Adipocyte (in vitro differentiated cells): ENCODE measurements around the gene NEDD4L.
"Not testable (repeated sequence)": the region's sequence is repeated elsewhere in the genome, so short reads cannot be mapped to it uniquely, and the experiment has no call there.

Source experiments
- DNase-seq: peaks from one replicate; pipeline ENCODE4 v3.0.0-alpha.2; 2015; ENCODE audit warnings: low read depth
- H3K27me3 ChIP-seq: replicated peaks from 2 replicates; pipeline ENCODE4 v1.7.0; 2013; ENCODE audit warnings: mild to moderate bottlenecking, low read length, moderate library complexity; ENCODE audit not compliant: control insufficient read depth, insufficient read depth
- H3K36me3 ChIP-seq: 2 replicates; pipeline ENCODE4 v1.7.0; 2013; ENCODE audit warnings: low read length, mild to moderate bottlenecking, moderate library complexity; ENCODE audit not compliant: control insufficient read depth, insufficient read depth, severe bottlenecking
- H3K4me1 ChIP-seq: 2 replicates; pipeline ENCODE4 v1.7.0; 2013; ENCODE audit warnings: mild to moderate bottlenecking, low read length, moderate library complexity; ENCODE audit not compliant: control insufficient read depth, insufficient read depth
- H3K4me3 ChIP-seq: 2 replicates; pipeline ENCODE4 v1.7.0; 2013; ENCODE audit warnings: mild to moderate bottlenecking, low read length, moderate library complexity
- H3K9ac ChIP-seq: 2 replicates; pipeline ENCODE4 v1.7.0; 2013; ENCODE audit warnings: mild to moderate bottlenecking, low read length, moderate library complexity
- H3K9me3 ChIP-seq: 2 replicates; pipeline ENCODE4 v1.7.0; 2013; ENCODE audit warnings: mild to moderate bottlenecking, low read length, moderate library complexity; ENCODE audit not compliant: control insufficient read depth

The NEDD4L gene

DNA sequence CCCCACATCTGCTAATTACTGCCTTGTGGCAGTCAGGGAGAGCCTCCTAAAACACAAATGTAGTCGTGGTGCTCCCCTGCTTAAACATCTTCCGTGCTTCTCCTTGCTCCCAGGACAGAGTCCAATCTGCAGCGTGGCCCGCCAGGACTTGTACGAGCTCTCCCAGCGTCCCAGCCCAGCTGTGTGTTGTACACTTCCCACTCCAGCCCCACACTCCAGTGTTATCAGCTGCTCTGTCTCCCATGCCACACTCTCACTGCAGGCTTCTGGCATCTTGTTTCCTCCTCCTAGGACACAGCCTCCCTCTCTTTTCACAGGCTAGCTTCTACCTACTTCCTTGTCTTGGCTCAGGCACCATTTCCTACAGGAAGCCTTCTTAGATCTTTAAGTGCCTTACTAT lies 385.4 kb downstream of the NEDD4L start:
- Histone ChIP-seq H3K4me3 (no peak overlapping the region), H3K36me3 (no peaks in the 10 kb centered on the region), H3K27me3 (no peaks in the 10 kb centered on the region), H3K4me1 (no peaks in the 10 kb centered on the region), H3K9me3 (no peaks in the 10 kb centered on the region), H3K9ac (no peak overlapping the region)
- DNase-seq: no peak

GRCh38 chr18:58431215-58431614 lies 387.2 kb downstream of the NEDD4L start:
- no peaks in the 10 kb centered on the region for H3K9me3 ChIP-seq
- no peaks in the 10 kb centered on the region for H3K4me1 ChIP-seq
- H3K4me3 ChIP-seq: no peak overlapping the region

DNA sequence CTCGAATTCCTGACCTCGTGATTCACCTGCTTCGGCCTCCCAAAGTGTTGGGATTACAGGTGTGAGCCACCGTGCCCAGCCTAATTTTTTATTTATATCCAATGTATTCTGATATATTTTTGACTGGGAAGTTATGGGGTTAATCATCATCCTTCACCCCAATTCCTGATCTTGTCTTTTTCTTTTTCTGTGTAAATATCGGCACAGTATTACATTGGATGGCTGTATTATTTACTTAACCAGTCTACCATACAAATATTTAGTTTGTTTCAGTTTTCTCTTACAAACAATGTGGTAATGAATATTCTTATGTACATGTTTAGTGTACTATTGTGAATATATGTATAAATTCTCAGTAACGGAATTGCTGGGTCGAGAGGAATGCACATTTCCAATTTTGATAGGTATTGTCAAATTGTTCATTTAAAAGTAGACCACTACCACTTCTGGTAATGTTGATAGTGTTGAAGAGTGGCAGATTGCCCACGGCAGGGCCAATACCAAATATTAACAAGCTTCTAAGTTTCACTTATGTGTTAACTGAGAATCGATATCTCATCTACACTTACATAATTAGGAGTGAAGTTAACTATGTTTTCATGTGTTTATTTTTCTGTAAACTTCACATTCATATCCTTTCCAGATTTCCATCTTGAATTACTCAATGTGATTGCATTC lies 388.2 kb downstream of the NEDD4L start:
- H3K9ac ChIP-seq: no peak overlapping the region
- no peaks in the 10 kb centered on the region for H3K36me3 ChIP-seq
- DNase-seq: no peak
- H3K9me3 ChIP-seq: no peaks in the 10 kb centered on the region
- no peaks in the 10 kb centered on the region for H3K27me3 ChIP-seq
- no peaks in the 10 kb centered on the region for H3K4me1 ChIP-seq
- H3K4me3 ChIP-seq: no peak overlapping the region

More at GRCh38 chr18:58431215-58431614, 387.2 kb downstream of the NEDD4L start:
- DNase-seq: no peak
- Histone ChIP-seq H3K27me3 (no peaks in the 10 kb centered on the region), H3K36me3 (no peaks in the 10 kb centered on the region), H3K9ac (no peak overlapping the region)

GRCh38 chr18:58435221-58436005 lies 391.4 kb downstream of the NEDD4L start:
- not testable (repeated sequence) for H3K9me3 ChIP-seq, DNase-seq, H3K36me3 ChIP-seq, H3K4me3 ChIP-seq, H3K9ac ChIP-seq, H3K27me3 ChIP-seq, H3K4me1 ChIP-seq

- Histone ChIP-seq H3K4me1 (peaks cover 3% of the 10 kb centered on the region), H3K9me3 (no peaks in the 10 kb centered on the region), H3K27me3 (no peaks in the 10 kb centered on the region), H3K4me3 (peak overlapping the region; percentile 64), H3K36me3 (no peaks in the 10 kb centered on the region), H3K9ac (no peak overlapping the region)
- DNase-seq: peak; percentile 76
Measured at GRCh38 chr18:58438161-58438957, 394.3 kb downstream of the NEDD4L start.

DNA sequence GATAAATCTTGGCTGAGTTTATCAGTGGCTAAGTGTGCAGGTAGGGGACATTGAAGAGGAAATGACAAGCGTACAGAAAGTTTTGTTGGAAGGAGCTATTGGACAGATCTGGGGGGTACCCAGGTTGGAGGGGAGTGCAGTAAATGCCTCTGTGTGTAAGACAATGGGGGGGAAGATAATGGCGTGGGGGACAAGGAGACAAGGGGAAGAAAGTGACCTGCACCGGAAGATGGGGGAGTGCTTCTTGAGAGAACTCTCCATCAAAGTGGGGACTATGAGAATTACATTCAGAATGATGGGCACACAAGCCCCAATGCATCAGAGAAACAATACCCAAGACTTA lies 394.9 kb downstream of the NEDD4L start:
- Histone ChIP-seq H3K4me1 (peaks cover 3% of the 10 kb centered on the region), H3K36me3 (no peaks in the 10 kb centered on the region), H3K27me3 (no peaks in the 10 kb centered on the region), H3K9me3 (no peaks in the 10 kb centered on the region), H3K9ac (no peak overlapping the region), H3K4me3 (peak overlapping the region; percentile 64)
- no peak for DNase-seq

DNA sequence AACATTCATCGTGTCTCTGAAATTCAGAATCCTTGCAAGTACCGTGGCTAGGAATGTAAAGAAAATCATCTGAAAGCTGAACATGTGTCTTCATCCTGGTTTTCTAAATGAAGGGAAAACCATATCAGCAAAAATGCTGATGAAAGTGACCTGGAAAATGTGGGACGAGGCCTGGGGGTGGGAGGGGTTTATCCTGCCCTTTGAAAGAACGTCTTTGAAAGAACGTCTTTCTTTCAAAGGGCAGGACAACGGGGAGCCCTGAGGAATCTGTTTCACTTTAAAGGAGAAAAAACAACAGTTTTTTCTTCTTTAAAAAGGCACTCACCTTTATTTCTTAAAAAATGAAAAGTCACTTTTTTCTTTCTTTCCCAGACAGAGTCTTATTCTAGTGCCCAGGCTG lies 399.6 kb downstream of the NEDD4L start:
- Histone ChIP-seq H3K36me3 (no peaks in the 10 kb centered on the region), H3K4me1 (peaks cover 15% of the 10 kb centered on the region), H3K27me3 (no peaks in the 10 kb centered on the region), H3K9ac (no peak overlapping the region), H3K9me3 (no peaks in the 10 kb centered on the region), H3K4me3 (no peak overlapping the region)
- DNase-seq: no peak

GRCh38 chr18:58446391-58447060 lies 402.5 kb downstream of the NEDD4L start:
- no peak overlapping the region for H3K9ac ChIP-seq
- H3K4me3 ChIP-seq: no peak overlapping the region
- H3K36me3 ChIP-seq: no peaks in the 10 kb centered on the region
- no peak for DNase-seq
- peaks cover 15% of the 10 kb centered on the region for H3K4me1 ChIP-seq
- H3K9me3 ChIP-seq: no peaks in the 10 kb centered on the region
- H3K27me3 ChIP-seq: no peaks in the 10 kb centered on the region

DNA sequence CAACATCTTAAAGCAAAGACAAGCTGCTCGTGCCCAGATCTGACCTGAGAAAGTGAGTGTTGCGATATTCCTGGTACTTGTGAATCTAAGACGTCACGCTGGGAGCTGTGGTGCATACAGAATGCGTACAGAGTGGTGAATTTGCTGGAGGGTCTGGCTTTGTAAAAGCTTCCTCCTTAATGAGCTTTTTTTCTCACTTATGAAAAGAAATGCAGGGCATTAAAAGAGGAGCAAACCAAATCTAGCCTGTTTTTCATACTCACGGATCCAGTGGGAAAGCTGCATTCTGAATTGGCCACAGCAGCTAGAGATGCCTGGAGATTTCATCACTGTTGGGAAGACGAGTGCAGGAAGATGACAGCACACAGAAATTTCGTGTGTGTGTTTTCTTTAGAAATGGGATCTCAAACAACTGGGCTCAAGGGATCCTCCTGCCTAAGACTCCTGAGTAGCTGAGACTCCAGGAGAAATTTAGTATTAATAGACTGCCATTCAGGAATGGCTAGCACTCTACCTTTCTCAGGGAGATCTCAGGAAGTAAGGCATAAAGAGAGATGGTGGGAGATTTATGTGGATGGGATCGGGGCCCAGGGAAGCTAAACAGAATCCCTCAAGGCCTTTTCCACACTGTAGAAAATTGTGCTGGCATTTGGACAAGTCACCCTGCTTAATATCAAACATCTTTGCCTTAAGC lies 403.5 kb downstream of the NEDD4L start:
- Histone ChIP-seq H3K4me3 (no peak overlapping the region), H3K27me3 (no peaks in the 10 kb centered on the region), H3K9ac (no peak overlapping the region), H3K4me1 (peaks cover 15% of the 10 kb centered on the region), H3K9me3 (no peaks in the 10 kb centered on the region), H3K36me3 (no peaks in the 10 kb centered on the region)
- peak; percentile 50 for DNase-seq

GRCh38 chr18:58449464-58449863 lies 405.4 kb downstream of the NEDD4L start:
- Histone ChIP-seq H3K4me3 (no peak overlapping the region), H3K36me3 (no peaks in the 10 kb centered on the region)
- no peak for DNase-seq

More at GRCh38 chr18:58449464-58449863, 405.4 kb downstream of the NEDD4L start:
- Histone ChIP-seq H3K9ac (no peak overlapping the region), H3K4me1 (peaks cover 12% of the 10 kb centered on the region), H3K9me3 (no peaks in the 10 kb centered on the region), H3K27me3 (no peaks in the 10 kb centered on the region)
